Measurements from ENCODE around the gene NKX2-8.

The NKX2-8 gene

GRCh38 chr14:36600431-36600830, 18.0 kb upstream of the NKX2-8 start:
- Histone ChIP-seq H3K36me3 (ENCODE audit: insufficient read depth, low read depth, low read length) (no peaks in the 10 kb centered on the region), H3K27me3 (ENCODE audit: insufficient read depth, low read length) (peaks cover 64% of the 10 kb centered on the region), H3K9me3 (ENCODE audit: insufficient read depth, low read depth, low read length) (no peaks in the 10 kb centered on the region), H3K4me3 (ENCODE audit: low read length) (no peak overlapping the region), H3K4me1 (ENCODE audit: insufficient read depth, low read length) (peaks cover 13% of the 10 kb centered on the region), H3K27ac (ENCODE audit: low read length) (no peak overlapping the region), H3K9ac (ENCODE audit: low read depth, low read length) (no peak overlapping the region)

- H3K27ac ChIP-seq (ENCODE audit: low read length): no peak overlapping the region
- H3K4me3 ChIP-seq (ENCODE audit: low read length): no peak overlapping the region
- no peaks in the 10 kb centered on the region for H3K4me1 ChIP-seq (ENCODE audit: insufficient read depth, low read length)
- no peaks in the 10 kb centered on the region for H3K9me3 ChIP-seq (ENCODE audit: insufficient read depth, low read depth, low read length)
- H3K9ac ChIP-seq (ENCODE audit: low read depth, low read length): no peak overlapping the region
- peaks cover 100% of the 10 kb centered on the region for H3K27me3 ChIP-seq (ENCODE audit: insufficient read depth, low read length)
- H3K36me3 ChIP-seq (ENCODE audit: insufficient read depth, low read depth, low read length): no peaks in the 10 kb centered on the region
These were observed 9.1 kb upstream of the NKX2-8 start for GRCh38 chr14:36591482-36591881.

GRCh38 chr14:36588788-36589187, 6.4 kb upstream of the NKX2-8 start:
- peaks cover 100% of the 10 kb centered on the region for H3K27me3 ChIP-seq (ENCODE audit: insufficient read depth, low read length)
- H3K27ac ChIP-seq (ENCODE audit: low read length): no peak overlapping the region
- H3K4me3 ChIP-seq (ENCODE audit: low read length): no peak overlapping the region
- H3K4me1 ChIP-seq (ENCODE audit: insufficient read depth, low read length): no peaks in the 10 kb centered on the region
- H3K9me3 ChIP-seq (ENCODE audit: insufficient read depth, low read depth, low read length): no peaks in the 10 kb centered on the region
- no peak overlapping the region for H3K9ac ChIP-seq (ENCODE audit: low read depth, low read length)
- H3K36me3 ChIP-seq (ENCODE audit: insufficient read depth, low read depth, low read length): no peaks in the 10 kb centered on the region

DNA sequence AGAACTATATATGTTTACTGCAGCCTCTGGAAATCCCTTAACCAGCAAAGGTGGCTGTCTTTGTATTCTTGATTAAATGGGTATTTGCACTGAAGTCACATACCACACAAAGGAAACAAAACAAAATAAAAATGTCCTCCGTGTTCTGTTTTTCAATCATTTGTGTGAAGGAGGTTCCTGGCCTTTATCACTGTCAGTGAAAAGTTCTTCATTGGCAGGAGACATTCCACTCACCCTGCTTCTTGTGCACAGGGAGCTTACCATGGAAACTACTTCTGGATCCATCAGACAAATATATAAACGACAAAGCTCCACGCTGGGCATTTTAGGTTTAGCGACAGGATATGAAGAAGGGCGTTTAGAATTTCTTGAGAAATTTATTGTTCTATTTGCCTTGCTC, 5.7 kb upstream of the NKX2-8 start:
- Histone ChIP-seq H3K27ac (ENCODE audit: low read length) (no peak overlapping the region), H3K4me3 (ENCODE audit: low read length) (no peak overlapping the region), H3K36me3 (ENCODE audit: insufficient read depth, low read depth, low read length) (no peaks in the 10 kb centered on the region), H3K27me3 (ENCODE audit: insufficient read depth, low read length) (peaks cover 100% of the 10 kb centered on the region), H3K4me1 (ENCODE audit: insufficient read depth, low read length) (no peaks in the 10 kb centered on the region), H3K9me3 (ENCODE audit: insufficient read depth, low read depth, low read length) (no peaks in the 10 kb centered on the region; the same call in 1 of the 2 replicates), H3K9ac (ENCODE audit: low read depth, low read length) (no peak overlapping the region)

GRCh38 chr14:36585100-36585499, 2.7 kb upstream of the NKX2-8 start:
- peaks cover 100% of the 10 kb centered on the region for H3K27me3 ChIP-seq (ENCODE audit: insufficient read depth, low read length)
- H3K4me1 ChIP-seq (ENCODE audit: insufficient read depth, low read length): no peaks in the 10 kb centered on the region

DNA sequence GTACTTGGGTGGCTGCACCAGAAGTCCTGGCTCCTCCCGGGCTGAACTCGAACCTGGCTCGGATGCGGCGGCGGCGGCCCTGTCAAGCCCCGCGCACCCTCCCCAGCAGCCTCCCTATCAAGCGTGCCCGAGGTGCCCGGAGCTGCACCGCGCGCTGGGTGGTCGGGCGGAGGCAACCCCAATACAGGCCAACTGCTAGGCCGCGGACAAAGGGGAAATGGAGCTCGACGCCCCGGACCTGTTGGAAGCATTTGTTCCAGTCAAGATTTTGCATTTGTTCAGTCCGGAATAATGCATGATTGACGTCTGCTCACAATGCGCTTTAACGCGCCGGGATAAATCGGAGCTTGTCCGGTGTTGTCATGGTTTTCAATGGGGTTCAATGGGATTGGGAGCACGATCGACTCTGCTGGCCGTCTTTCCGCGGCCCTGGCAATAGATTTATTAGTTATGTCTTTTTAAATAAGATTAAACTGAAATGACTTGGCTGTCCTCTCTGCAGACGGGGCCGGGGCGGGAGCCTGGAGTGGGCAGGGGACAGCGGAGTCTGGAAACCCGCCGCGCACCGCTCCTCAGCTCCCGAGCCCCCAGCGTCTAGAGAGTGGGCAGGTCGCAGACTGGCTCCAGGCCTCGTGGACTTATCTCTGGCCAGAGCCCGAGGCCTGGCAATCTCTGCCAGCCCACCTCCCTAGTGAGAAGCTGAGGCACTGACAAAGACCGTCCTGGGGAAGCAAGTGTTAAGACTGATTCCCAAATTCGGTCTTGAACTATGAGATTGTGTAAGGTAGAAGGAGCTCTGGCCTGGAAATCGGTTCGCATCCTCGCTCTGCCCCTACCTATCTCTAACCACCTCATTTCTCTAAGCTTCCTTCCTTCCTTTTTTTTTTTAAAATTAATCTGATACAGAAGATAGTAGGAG, 1.7 kb upstream of the NKX2-8 start:
- no peaks in the 10 kb centered on the region for H3K36me3 ChIP-seq (ENCODE audit: insufficient read depth, low read depth, low read length)
- H3K27me3 ChIP-seq (ENCODE audit: insufficient read depth, low read length): peaks cover 100% of the 10 kb centered on the region
- H3K9ac ChIP-seq (ENCODE audit: low read depth, low read length): no peak overlapping the region
- no peak overlapping the region for H3K4me3 ChIP-seq (ENCODE audit: low read length)
- H3K27ac ChIP-seq (ENCODE audit: low read length): no peak overlapping the region
- no peaks in the 10 kb centered on the region; the same call in 1 of the 2 replicates for H3K9me3 ChIP-seq (ENCODE audit: insufficient read depth, low read depth, low read length)
- no peaks in the 10 kb centered on the region for H3K4me1 ChIP-seq (ENCODE audit: insufficient read depth, low read length)

More at GRCh38 chr14:36585100-36585499, 2.7 kb upstream of the NKX2-8 start:
- Histone ChIP-seq H3K9ac (ENCODE audit: low read depth, low read length) (no peak overlapping the region), H3K36me3 (ENCODE audit: insufficient read depth, low read depth, low read length) (no peaks in the 10 kb centered on the region), H3K9me3 (ENCODE audit: insufficient read depth, low read depth, low read length) (no peaks in the 10 kb centered on the region; the same call in 1 of the 2 replicates), H3K27ac (ENCODE audit: low read length) (no peak overlapping the region), H3K4me3 (ENCODE audit: low read length) (no peak overlapping the region)

DNA sequence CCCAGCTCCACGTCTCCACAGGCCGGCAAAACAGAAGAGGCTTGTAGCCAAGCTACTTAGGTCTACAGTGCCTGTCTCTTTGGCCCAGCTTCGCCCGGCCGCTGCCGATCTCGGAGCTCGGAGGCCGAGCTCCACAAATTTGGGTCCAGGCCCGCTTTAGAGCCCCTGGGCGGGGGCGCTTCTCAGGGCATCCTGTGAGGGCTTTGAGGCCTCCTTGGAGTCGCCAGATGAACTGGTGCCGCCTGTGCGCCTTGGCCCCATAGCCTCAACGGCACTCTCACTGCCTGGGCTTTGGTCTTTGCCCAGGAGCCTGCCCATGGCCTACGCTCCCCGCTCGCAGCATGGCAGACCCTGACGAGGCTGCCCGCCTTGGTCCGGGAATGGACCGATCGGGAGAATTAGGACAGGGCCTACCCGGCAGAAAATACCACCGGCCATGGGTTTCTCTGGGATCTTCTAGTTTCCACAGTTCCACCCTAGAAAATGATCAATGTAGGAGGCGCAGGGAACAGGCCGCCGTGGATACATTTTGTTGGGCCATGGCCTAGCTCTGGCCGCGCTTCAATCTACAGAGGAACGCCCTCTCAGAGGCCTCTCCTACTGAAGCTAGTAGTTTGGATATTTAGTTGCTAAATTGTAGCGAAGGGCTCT, 953 bp upstream of the NKX2-8 start:
- Histone ChIP-seq H3K9ac (ENCODE audit: low read depth, low read length) (no peak overlapping the region), H3K9me3 (ENCODE audit: insufficient read depth, low read depth, low read length) (no peaks in the 10 kb centered on the region; the same call in 1 of the 2 replicates), H3K27ac (ENCODE audit: low read length) (no peak overlapping the region), H3K4me3 (ENCODE audit: low read length) (no peak overlapping the region), H3K27me3 (ENCODE audit: insufficient read depth, low read length) (peaks cover 100% of the 10 kb centered on the region), H3K36me3 (ENCODE audit: insufficient read depth, low read depth, low read length) (no peaks in the 10 kb centered on the region), H3K4me1 (ENCODE audit: insufficient read depth, low read length) (no peaks in the 10 kb centered on the region)

DNA sequence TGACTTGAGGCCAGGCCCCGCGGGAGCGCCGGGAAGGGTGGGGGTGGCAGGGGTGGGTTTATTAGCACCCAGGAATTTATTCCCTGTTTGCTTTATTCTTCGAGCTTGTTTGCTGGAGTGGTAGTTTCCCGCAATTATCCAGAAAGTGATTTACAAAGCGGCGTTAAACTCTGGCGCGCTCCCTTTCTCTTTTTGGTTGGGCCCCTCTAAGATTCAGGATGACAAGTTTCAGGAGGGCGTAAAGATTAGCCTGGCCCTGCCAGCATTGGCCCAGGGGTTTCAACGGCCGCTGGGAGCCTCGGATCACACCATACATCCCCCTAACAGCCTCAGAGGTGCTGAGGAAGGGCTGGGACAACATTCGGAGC, 444 bp upstream of the NKX2-8 start:
- no peak overlapping the region for H3K4me3 ChIP-seq (ENCODE audit: low read length)
- no peaks in the 10 kb centered on the region for H3K36me3 ChIP-seq (ENCODE audit: insufficient read depth, low read depth, low read length)
- H3K4me1 ChIP-seq (ENCODE audit: insufficient read depth, low read length): no peaks in the 10 kb centered on the region
- H3K27me3 ChIP-seq (ENCODE audit: insufficient read depth, low read length): peaks cover 100% of the 10 kb centered on the region
- no peak overlapping the region for H3K27ac ChIP-seq (ENCODE audit: low read length)
- H3K9me3 ChIP-seq (ENCODE audit: insufficient read depth, low read depth, low read length): no peaks in the 10 kb centered on the region; the same call in 1 of the 2 replicates
- no peak overlapping the region for H3K9ac ChIP-seq (ENCODE audit: low read depth, low read length)

DNA sequence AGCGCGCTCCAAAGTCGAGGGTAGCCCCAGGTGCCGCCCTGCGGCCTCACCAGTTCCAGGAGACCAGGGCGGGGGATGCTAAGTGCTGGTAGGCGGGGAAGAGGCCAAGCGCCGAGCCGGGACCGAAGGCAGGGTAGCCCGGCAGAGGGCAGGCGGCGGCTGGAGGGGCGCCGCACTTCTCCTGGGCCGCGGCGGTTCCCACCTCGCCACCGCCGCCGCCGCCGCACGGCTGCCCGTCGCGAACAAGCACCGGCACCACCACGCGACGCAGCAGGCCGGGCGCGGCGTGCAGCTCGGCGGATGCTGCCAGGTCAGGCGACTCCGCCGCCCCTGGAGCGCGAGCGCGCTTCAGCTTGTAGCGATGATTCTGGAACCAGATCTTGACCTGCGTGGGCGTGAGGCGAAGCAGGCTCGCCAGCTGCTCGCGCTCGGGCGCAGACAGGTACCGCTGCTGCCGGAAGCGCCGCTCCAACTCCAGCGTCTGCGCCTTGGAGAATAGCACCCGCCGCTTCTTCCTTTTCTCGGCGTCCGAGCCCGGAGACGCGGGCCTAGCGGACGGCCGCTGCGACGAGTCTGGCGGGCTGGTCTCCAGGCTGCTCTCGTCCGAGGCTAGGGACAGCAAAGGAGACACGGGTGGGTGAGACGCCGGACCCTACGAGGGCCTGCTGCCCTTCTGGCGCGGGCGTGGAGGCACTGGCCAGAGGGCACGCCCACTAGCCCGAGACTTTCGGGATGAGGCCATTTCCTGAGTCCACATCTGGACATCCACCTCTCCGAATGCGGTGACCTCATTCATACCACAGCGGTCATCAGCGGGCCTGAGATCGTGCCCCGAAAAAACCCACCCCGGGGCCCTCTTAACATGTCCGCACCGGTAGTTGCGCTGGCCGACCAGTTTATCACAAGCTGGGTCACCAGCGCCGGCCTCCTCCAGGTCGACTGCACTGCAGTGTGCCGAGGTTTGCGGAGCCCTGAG, 1.3 kb downstream of the NKX2-8 start:
- Histone ChIP-seq H3K9me3 (ENCODE audit: insufficient read depth, low read depth, low read length) (no peaks in the 10 kb centered on the region; the same call in 1 of the 2 replicates), H3K36me3 (ENCODE audit: insufficient read depth, low read depth, low read length) (no peaks in the 10 kb centered on the region), H3K27me3 (ENCODE audit: insufficient read depth, low read length) (peaks cover 100% of the 10 kb centered on the region), H3K4me3 (ENCODE audit: low read length) (peak overlapping the region; percentile 42; the same call in 1 of the 2 replicates), H3K9ac (ENCODE audit: low read depth, low read length) (no peak overlapping the region), H3K4me1 (ENCODE audit: insufficient read depth, low read length) (no peaks in the 10 kb centered on the region), H3K27ac (ENCODE audit: low read length) (no peak overlapping the region)

DNA sequence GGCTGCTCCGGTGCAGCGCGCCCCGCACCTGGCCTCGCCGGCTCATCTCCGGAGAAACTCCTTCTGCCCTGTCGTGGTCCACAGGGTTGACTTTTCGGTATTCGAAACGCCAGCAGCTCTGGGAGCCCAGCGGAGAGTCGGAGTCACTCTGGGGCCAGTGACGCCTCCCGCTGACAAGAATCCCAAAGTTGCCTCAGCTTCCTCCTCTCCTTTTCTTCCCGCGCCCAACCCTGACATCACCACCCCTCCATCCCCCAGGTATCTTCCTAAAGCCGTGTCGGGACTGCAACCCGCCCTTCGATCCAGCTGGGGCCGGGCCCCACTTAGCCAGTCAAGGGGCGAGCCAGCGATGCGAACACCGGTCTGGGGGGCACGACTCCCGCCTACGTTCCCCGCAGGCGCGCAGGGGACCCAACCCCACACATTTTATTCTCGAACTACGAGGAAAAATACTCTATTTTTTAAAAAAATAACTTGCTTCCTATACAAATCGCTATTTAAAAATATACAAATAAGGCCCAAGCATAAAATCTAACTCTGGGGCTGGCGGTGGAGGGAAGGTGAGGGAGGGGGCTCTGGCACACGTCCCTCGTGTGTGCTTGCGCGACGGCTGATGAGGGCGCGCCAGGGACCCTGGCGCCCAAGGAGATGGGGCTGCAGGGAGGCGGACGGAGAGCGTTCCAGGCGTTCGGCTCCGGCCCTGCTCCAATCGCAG, 2.1 kb downstream of the NKX2-8 start:
- peaks cover 100% of the 10 kb centered on the region for H3K27me3 ChIP-seq (ENCODE audit: insufficient read depth, low read length)
- no peak overlapping the region for H3K9ac ChIP-seq (ENCODE audit: low read depth, low read length)
- no peaks in the 10 kb centered on the region for H3K4me1 ChIP-seq (ENCODE audit: insufficient read depth, low read length)
- H3K4me3 ChIP-seq (ENCODE audit: low read length): peak overlapping the region; percentile 29; the same call in 1 of the 2 replicates
- H3K36me3 ChIP-seq (ENCODE audit: insufficient read depth, low read depth, low read length): no peaks in the 10 kb centered on the region
- no peak overlapping the region for H3K27ac ChIP-seq (ENCODE audit: low read length)
- H3K9me3 ChIP-seq (ENCODE audit: insufficient read depth, low read depth, low read length): no peaks in the 10 kb centered on the region; the same call in 1 of the 2 replicates

Measured in iPS-20b (cell line).